Stimulated activated CD8-positive, alpha-beta memory T cell treated with anti-CD3 and anti-CD28 coated beads, Interleukin-15, amount 100 ng/mL, for 4 hours (primary cell): Measurements from ENCODE around the gene UBN2.

ENCODE experiments used
- DNase-seq, 2 donors: peaks; one replicate each; pipeline ENCODE4 v3.0.0-alpha.2; 2020; ENCODE audit warnings: low read depth in 2 of 2

Gene UBN2

GRCh38 chr7:139345042-139345441, 114.0 kb downstream of the UBN2 start:
- no peak for DNase-seq

GRCh38 chr7:139351027-139351426, 120.0 kb downstream of the UBN2 start:
- no peak for DNase-seq

- DNase-seq, result no peak
Observed at GRCh38 chr7:139354729-139355128, 123.7 kb downstream of the UBN2 start.

GRCh38 chr7:139355320-139355719, 124.3 kb downstream of the UBN2 start:
- DNase-seq, result no peak
